OCI-LY3 (cell line): ENCODE data around the gene CYP4F2.

ENCODE experiments used
- EZH2phosphoT487 ChIP-seq: fragments of 200-600 bp; shearing (Covaris generic); IDR thresholded peaks from 2 replicates; pipeline ENCODE4 v1.6.1; 2018; ENCODE audit warnings: antibody characterized with exemption, mixed run types, low read depth
- TF ChIP-seq, protein P1 (sequence below): fragments of 200-600, 300-600 bp; sonication (generic); IDR thresholded peaks from 2 replicates; pipeline ENCODE4 v1.5.1; 2014; ENCODE audit warnings: antibody characterized with exemption, low read length, low read depth

GRCh38 chr19:15862444-15862843 lies 35.4 kb downstream of the CYP4F2 start:
- TF ChIP-seq, protein P1, sequence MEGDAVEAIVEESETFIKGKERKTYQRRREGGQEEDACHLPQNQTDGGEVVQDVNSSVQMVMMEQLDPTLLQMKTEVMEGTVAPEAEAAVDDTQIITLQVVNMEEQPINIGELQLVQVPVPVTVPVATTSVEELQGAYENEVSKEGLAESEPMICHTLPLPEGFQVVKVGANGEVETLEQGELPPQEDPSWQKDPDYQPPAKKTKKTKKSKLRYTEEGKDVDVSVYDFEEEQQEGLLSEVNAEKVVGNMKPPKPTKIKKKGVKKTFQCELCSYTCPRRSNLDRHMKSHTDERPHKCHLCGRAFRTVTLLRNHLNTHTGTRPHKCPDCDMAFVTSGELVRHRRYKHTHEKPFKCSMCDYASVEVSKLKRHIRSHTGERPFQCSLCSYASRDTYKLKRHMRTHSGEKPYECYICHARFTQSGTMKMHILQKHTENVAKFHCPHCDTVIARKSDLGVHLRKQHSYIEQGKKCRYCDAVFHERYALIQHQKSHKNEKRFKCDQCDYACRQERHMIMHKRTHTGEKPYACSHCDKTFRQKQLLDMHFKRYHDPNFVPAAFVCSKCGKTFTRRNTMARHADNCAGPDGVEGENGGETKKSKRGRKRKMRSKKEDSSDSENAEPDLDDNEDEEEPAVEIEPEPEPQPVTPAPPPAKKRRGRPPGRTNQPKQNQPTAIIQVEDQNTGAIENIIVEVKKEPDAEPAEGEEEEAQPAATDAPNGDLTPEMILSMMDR: no peak
- no peak for TF ChIP-seq EZH2phosphoT487
